Neural progenitor cell (in vitro differentiated cells): Measurements from ENCODE around the gene POM121L2. TPM values are rescaled to one million over a fixed set of nuclear protein-coding genes. Genes with fewer than 3 reads are reported as not detected.

Source experiments
- DNase-seq: peaks from one replicate; pipeline ENCODE4 v3.0.0-alpha.2; 2016; ENCODE audit warnings: low spot score
- H2AFZ ChIP-seq: fragments of 200-600 bp; sonication (generic); replicated peaks from 2 replicates; pipeline ENCODE4 v1.6.1; 2016; ENCODE audit warnings: antibody characterized with exemption
- H3F3A ChIP-seq: fragments of 200-600 bp; sonication (generic); 2 replicates; pipeline ENCODE4 v1.6.1; 2016; ENCODE audit warnings: antibody characterized with exemption, low read depth
- H3K27ac ChIP-seq: fragments of 200-600 bp; sonication (generic); 2 replicates; pipeline ENCODE4 v1.5.1; 2016; ENCODE audit warnings: mild to moderate bottlenecking
- H3K27me3 ChIP-seq: fragments of 200-600 bp; sonication (generic); 2 replicates; pipeline ENCODE4 v1.6.1; 2016; ENCODE audit warnings: mild to moderate bottlenecking, moderate library complexity
- H3K36me3 ChIP-seq: fragments of 200-600 bp; sonication (generic); 2 replicates; pipeline ENCODE4 v1.5.1; 2016
- H3K4me1 ChIP-seq: fragments of 200-600 bp; sonication (generic); 2 replicates; pipeline ENCODE4 v1.6.1; 2016; ENCODE audit warnings: mixed run types
- H3K4me2 ChIP-seq: fragments of 200-600 bp; sonication (generic); 2 replicates; pipeline ENCODE4 v1.6.1; 2016
- H3K4me3 ChIP-seq: fragments of 200-600 bp; sonication (generic); 2 replicates; pipeline ENCODE4 v1.5.1; 2016
- H3K79me2 ChIP-seq: fragments of 200-600 bp; sonication (generic); 2 replicates; pipeline ENCODE4 v1.6.1; 2016; ENCODE audit warnings: low read depth
- H3K9ac ChIP-seq: fragments of 200-600 bp; sonication (generic); 2 replicates; pipeline ENCODE4 v1.6.1; 2016
- H3K9me3 ChIP-seq: fragments of 200-600 bp; sonication (generic); 2 replicates; pipeline ENCODE4 v1.5.1; 2016; ENCODE audit warnings: low read depth
- H4K20me1 ChIP-seq: fragments of 200-600 bp; sonication (generic); 2 replicates; pipeline ENCODE4 v1.6.1; 2016; ENCODE audit warnings: low read depth
- H3K27ac Mint-ChIP-seq: 3 replicates; pipeline ENCODE4 v1.8.0; 2021; ENCODE audit warnings: mixed read lengths
- H3K27me3 Mint-ChIP-seq: 2 replicates; pipeline ENCODE4 v1.8.0; 2022; ENCODE audit warnings: low read depth, mild to moderate bottlenecking, inconsistent platforms, moderate library complexity, mixed read lengths; ENCODE audit not compliant: insufficient read depth
- H3K36me3 Mint-ChIP-seq: 3 replicates; pipeline ENCODE4 v1.8.0; 2021; ENCODE audit warnings: mixed read lengths
- H3K4me1 Mint-ChIP-seq: 3 replicates; pipeline ENCODE4 v1.8.0; 2021; ENCODE audit warnings: mixed read lengths
- H3K4me3 Mint-ChIP-seq: 3 replicates; pipeline ENCODE4 v1.8.0; 2021; ENCODE audit warnings: mild to moderate bottlenecking, moderate library complexity, mixed read lengths
- H3K9me3 Mint-ChIP-seq: 3 replicates; pipeline ENCODE4 v1.8.0; 2020; ENCODE audit warnings: mixed read lengths
- CTCF ChIP-seq: fragments of 200-600 bp; sonication (generic); IDR thresholded peaks from 2 replicates; pipeline ENCODE4 v1.5.1; 2017; ENCODE audit warnings: antibody characterized with exemption, mild to moderate bottlenecking
- EZH2 ChIP-seq: fragments of 200-600 bp; sonication (generic); IDR thresholded peaks from 2 replicates; pipeline ENCODE4 v1.6.1; 2017; ENCODE audit warnings: antibody characterized with exemption, mild to moderate bottlenecking, moderate library complexity
- EZH2phosphoT487 ChIP-seq: fragments of 200-600 bp; sonication (generic); IDR thresholded peaks from 2 replicates; pipeline ENCODE4 v1.6.1; 2017; ENCODE audit warnings: antibody characterized with exemption
- total RNA-seq: library from RNA; depleted of rRNA; stranded (reverse); fragments of >200 nt; gene quantifications from 2 replicates; pipeline ENCODE4 v1.2.3, GENCODE V29; 2015; ENCODE audit warnings: low replicate concordance

POM121L2 gene
- total RNA-seq, 1 donor from 2014 or later: not detected

- H3F3A ChIP-seq: peaks cover 16% of the 10 kb centered on the region
- peak overlapping the region; percentile 77 for H3K4me3 ChIP-seq
- DNase-seq: no peak
- Mint-ChIP-seq H3K27ac (no peak overlapping the region), H3K4me3 (peak overlapping the region; percentile 96), H3K9me3 (peaks cover 26% of the 10 kb centered on the region), H3K27me3 (peaks cover 34% of the 10 kb centered on the region), H3K36me3 (no peaks in the 10 kb centered on the region), H3K4me1 (peaks cover 17% of the 10 kb centered on the region)
- no peaks in the 10 kb centered on the region for H3K79me2 ChIP-seq
- peak overlapping the region; percentile 79 for H3K4me2 ChIP-seq
- peaks cover 6% of the 10 kb centered on the region for H3K4me1 ChIP-seq
- no peak overlapping the region for H3K27ac ChIP-seq
- no peak overlapping the region for H2AFZ ChIP-seq
- H3K9ac ChIP-seq: no peak overlapping the region
- no peaks in the 10 kb centered on the region for H3K36me3 ChIP-seq
- no peak for TF ChIP-seq EZH2
- no peak for TF ChIP-seq EZH2phosphoT487
- TF ChIP-seq CTCF: no peak
- H3K9me3 ChIP-seq: no peaks in the 10 kb centered on the region
- H4K20me1 ChIP-seq: no peaks in the 10 kb centered on the region
- peaks cover 90% of the 10 kb centered on the region for H3K27me3 ChIP-seq
Observed at GRCh38 chr6:27281105-27281539, 31.0 kb downstream of the POM121L2 start.

- H4K20me1 ChIP-seq: no peaks in the 10 kb centered on the region
- H3K27me3 Mint-ChIP-seq: peaks cover 35% of the 10 kb centered on the region
- H3K4me3 Mint-ChIP-seq: peak overlapping the region; percentile 96
- peak overlapping the region; percentile 59 for H2AFZ ChIP-seq
- H3K4me1 Mint-ChIP-seq: peaks cover 14% of the 10 kb centered on the region
- no peaks in the 10 kb centered on the region for H3K9me3 ChIP-seq
- H3K27ac Mint-ChIP-seq: peak overlapping the region; percentile 80
- TF ChIP-seq EZH2phosphoT487 (no peak), CTCF (no peak), EZH2 (no peak)
- H3K9me3 Mint-ChIP-seq: peaks cover 23% of the 10 kb centered on the region
- H3F3A ChIP-seq: peaks cover 13% of the 10 kb centered on the region
- peak overlapping the region; percentile 77 for H3K4me3 ChIP-seq
- peaks cover 6% of the 10 kb centered on the region for H3K4me1 ChIP-seq
- H3K27ac ChIP-seq: no peak overlapping the region
- DNase-seq: peak; percentile 58
- no peaks in the 10 kb centered on the region for H3K79me2 ChIP-seq
- H3K9ac ChIP-seq: no peak overlapping the region
- peaks cover 90% of the 10 kb centered on the region for H3K27me3 ChIP-seq
- no peaks in the 10 kb centered on the region for H3K36me3 ChIP-seq
- peak overlapping the region; percentile 79 for H3K4me2 ChIP-seq
- no peaks in the 10 kb centered on the region for H3K36me3 Mint-ChIP-seq
Observed at GRCh38 chr6:27280540-27281000, 31.5 kb downstream of the POM121L2 start.

- Histone ChIP-seq H4K20me1 (no peaks in the 10 kb centered on the region), H3K36me3 (no peaks in the 10 kb centered on the region), H3K27me3 (peaks cover 90% of the 10 kb centered on the region), H3K4me2 (peak overlapping the region; percentile 79), H3K79me2 (no peaks in the 10 kb centered on the region), H3K4me3 (peak overlapping the region; percentile 77), H3F3A (peaks cover 10% of the 10 kb centered on the region), H3K9ac (no peak overlapping the region), H3K4me1 (peaks cover 5% of the 10 kb centered on the region), H3K9me3 (no peaks in the 10 kb centered on the region), H2AFZ (peak overlapping the region; percentile 82), H3K27ac (no peak overlapping the region)
- peak overlapping the region; percentile 80 for H3K27ac Mint-ChIP-seq
- peaks cover 14% of the 10 kb centered on the region for H3K4me1 Mint-ChIP-seq
- peaks cover 23% of the 10 kb centered on the region for H3K9me3 Mint-ChIP-seq
- no peaks in the 10 kb centered on the region for H3K36me3 Mint-ChIP-seq
- H3K27me3 Mint-ChIP-seq: peaks cover 34% of the 10 kb centered on the region
- peak overlapping the region; percentile 96 for H3K4me3 Mint-ChIP-seq
- TF ChIP-seq EZH2 (no peak), EZH2phosphoT487 (no peak)
- peak; percentile 63 for DNase-seq
Observed at GRCh38 chr6:27280064-27280539, 32.0 kb downstream of the POM121L2 start.

- H2AFZ ChIP-seq: peak overlapping the region; percentile 82
- peaks cover 10% of the 10 kb centered on the region for H3F3A ChIP-seq
- H3K27ac ChIP-seq: no peak overlapping the region
- Mint-ChIP-seq H3K27ac (peak overlapping the region; percentile 88), H3K4me1 (peaks cover 10% of the 10 kb centered on the region), H3K36me3 (no peaks in the 10 kb centered on the region), H3K4me3 (peak overlapping the region; percentile 96), H3K27me3 (peaks cover 30% of the 10 kb centered on the region), H3K9me3 (peaks cover 18% of the 10 kb centered on the region)
- H3K4me2 ChIP-seq: peak overlapping the region; percentile 79
- peak; percentile 39 for DNase-seq
- no peaks in the 10 kb centered on the region for H3K9me3 ChIP-seq
- H3K4me1 ChIP-seq: peaks cover under 1% of the 10 kb centered on the region
- H3K9ac ChIP-seq: no peak overlapping the region
- H3K27me3 ChIP-seq: peaks cover 90% of the 10 kb centered on the region
- H3K36me3 ChIP-seq: no peaks in the 10 kb centered on the region
- no peaks in the 10 kb centered on the region for H4K20me1 ChIP-seq
- peak overlapping the region; percentile 77 for H3K4me3 ChIP-seq
- no peak for TF ChIP-seq EZH2phosphoT487
- no peak for TF ChIP-seq EZH2
- no peak for TF ChIP-seq CTCF
- H3K79me2 ChIP-seq: no peaks in the 10 kb centered on the region
Observed at GRCh38 chr6:27279513-27280063, 32.5 kb downstream of the POM121L2 start.
